Bronchial epithelial cell (primary cell): ENCODE measurements around the gene CCL8. TPM values are rescaled to one million over a fixed set of nuclear protein-coding genes. Genes with fewer than 3 reads are reported as not detected.
"Not testable (repeated sequence)": the region's sequence is repeated elsewhere in the genome, so short reads cannot be mapped to it uniquely, and the experiment has no call there.

Experiments
- DNase-seq: peaks from one replicate; pipeline ENCODE4 v3.0.0-alpha.2; 2010; ENCODE audit warnings: low read depth
- FAIRE-seq: peaks from 2 replicates; lab custom pipeline; 2011; peaks lifted over from hg19 to GRCh38; lab: Jason Lieb, UNC
- H3K27me3 ChIP-seq: 2 replicates; pipeline ENCODE4 v1.5.1; 2011; ENCODE audit warnings: low read length; ENCODE audit not compliant: control insufficient read depth, insufficient read depth
- H3K36me3 ChIP-seq: 2 replicates; pipeline ENCODE4 v1.5.1; 2011; ENCODE audit warnings: low read length; ENCODE audit not compliant: control insufficient read depth, insufficient read depth
- H3K4me3 ChIP-seq: 2 replicates; pipeline ENCODE4 v1.5.1; 2011; ENCODE audit warnings: mild to moderate bottlenecking, low read depth, low read length, control low read depth
- total RNA-seq: library from RNA; depleted of rRNA; stranded (reverse); fragments of >200 nt; gene quantifications from 2 replicates; pipeline ENCODE4 v1.2.1, GENCODE V29; 2014
- TF ChIP-seq, protein P1 (sequence below): IDR thresholded peaks from 2 replicates; pipeline ENCODE4 v1.5.1; 2011; ENCODE audit warnings: mild to moderate bottlenecking, moderate library complexity, low read length, control low read depth, inconsistent platforms; ENCODE audit not compliant: insufficient read depth, severe bottlenecking

CCL8 gene
- total RNA-seq, 1 donor from 2014 or later, result not detected

DNA sequence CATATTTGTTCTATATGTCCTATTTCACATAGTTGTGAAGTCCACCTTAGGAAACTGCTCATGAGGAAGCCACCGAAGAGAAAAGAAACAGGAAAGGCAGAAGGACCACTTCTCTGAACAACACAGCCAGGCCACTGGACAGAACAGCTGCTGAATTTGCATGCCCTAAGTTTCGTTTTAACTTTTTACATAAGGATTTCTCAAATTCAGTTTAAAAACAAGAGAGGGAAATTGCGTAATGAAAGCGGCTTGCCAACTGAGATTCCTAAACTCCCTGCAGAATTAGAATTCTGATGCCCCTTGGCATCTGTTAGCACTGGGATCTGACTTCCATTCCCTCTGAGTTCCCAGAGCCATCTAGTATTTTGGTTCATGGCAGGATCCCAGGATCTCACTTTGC is 5.0 kb upstream of the CCL8 start:
- Histone ChIP-seq H3K4me3 (no peak overlapping the region), H3K27me3 (no peaks in the 10 kb centered on the region), H3K36me3 (no peaks in the 10 kb centered on the region)
- DNase-seq (no peak), FAIRE-seq (no peak)
- TF ChIP-seq, protein P1, sequence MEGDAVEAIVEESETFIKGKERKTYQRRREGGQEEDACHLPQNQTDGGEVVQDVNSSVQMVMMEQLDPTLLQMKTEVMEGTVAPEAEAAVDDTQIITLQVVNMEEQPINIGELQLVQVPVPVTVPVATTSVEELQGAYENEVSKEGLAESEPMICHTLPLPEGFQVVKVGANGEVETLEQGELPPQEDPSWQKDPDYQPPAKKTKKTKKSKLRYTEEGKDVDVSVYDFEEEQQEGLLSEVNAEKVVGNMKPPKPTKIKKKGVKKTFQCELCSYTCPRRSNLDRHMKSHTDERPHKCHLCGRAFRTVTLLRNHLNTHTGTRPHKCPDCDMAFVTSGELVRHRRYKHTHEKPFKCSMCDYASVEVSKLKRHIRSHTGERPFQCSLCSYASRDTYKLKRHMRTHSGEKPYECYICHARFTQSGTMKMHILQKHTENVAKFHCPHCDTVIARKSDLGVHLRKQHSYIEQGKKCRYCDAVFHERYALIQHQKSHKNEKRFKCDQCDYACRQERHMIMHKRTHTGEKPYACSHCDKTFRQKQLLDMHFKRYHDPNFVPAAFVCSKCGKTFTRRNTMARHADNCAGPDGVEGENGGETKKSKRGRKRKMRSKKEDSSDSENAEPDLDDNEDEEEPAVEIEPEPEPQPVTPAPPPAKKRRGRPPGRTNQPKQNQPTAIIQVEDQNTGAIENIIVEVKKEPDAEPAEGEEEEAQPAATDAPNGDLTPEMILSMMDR, result no peak

DNA sequence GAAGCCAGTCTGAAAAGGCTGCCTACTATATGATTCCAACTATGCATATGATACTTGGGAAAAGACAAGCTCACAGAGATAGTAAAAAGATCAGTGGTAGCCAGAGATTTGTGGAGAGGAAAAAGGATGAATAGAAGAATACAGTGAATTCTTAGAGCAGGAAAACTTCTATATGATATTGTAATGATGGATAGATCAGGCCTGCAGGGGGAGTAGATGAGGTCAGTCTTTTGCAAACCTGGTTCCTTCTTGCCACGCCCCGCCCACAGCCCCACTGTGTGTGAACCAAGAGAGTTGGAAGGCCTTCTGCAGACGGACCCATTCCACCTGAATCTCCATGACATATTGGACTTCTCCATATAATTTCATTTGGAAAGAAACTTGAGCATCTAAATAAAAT is 761 bp upstream of the CCL8 start:
- H3K27me3 ChIP-seq, result no peaks in the 10 kb centered on the region
- no peak overlapping the region for H3K4me3 ChIP-seq
- no peaks in the 10 kb centered on the region for H3K36me3 ChIP-seq
- TF ChIP-seq, protein P1, result no peak
- FAIRE-seq (no peak), DNase-seq (no peak)

GRCh38 chr17:34321964-34322363 is 2.7 kb downstream of the CCL8 start:
- H3K4me3 ChIP-seq, result no peak overlapping the region
- H3K27me3 ChIP-seq, result no peaks in the 10 kb centered on the region
- TF ChIP-seq, protein P1, result no peak
- FAIRE-seq (peak; percentile 52), DNase-seq (no peak)
- no peaks in the 10 kb centered on the region for H3K36me3 ChIP-seq

GRCh38 chr17:34327580-34327979 is 8.3 kb downstream of the CCL8 start:
- H3K4me3 ChIP-seq, DNase-seq, H3K27me3 ChIP-seq, FAIRE-seq, H3K36me3 ChIP-seq: not testable (repeated sequence)

- no peak for DNase-seq
- no peaks in the 10 kb centered on the region for H3K36me3 ChIP-seq
- TF ChIP-seq, protein P1, result no peak
- H3K27me3 ChIP-seq, result no peaks in the 10 kb centered on the region
- FAIRE-seq, result no peak
- H3K4me3 ChIP-seq, result no peak overlapping the region
Measured at GRCh38 chr17:34337701-34338100, 18.5 kb downstream of the CCL8 start.

DNA sequence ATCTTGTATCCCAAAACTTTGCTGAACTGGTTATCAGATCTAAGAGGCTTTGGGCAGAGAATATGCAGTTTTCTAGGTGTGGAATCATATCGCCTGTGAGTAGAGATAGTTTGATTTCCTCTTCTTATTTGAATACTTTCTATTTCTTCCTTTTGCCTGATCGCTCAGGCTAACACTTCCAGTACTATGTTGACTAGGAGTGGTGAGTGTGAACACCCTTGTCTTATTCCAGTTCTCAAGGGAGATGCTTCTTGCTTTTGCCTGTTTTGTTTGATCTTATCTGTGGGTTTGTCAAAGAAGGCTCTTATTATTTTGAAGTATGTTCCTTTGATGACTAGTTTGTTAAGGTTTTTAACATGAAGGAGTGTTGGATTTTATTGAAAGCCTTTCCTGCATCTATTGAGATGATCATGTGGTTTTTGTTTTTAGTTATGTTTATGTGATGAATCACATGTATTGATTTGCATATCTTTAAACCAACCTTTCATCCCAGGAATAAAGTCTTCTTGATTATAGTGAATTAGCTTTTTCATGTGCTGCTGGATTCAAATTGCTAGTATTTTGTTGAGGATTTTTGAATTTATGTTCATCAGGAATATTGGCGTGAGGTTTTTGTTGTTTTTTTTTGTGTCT is 20.0 kb downstream of the CCL8 start:
- no peak for FAIRE-seq
- TF ChIP-seq, protein P1, result no peak
- H3K36me3 ChIP-seq, result no peaks in the 10 kb centered on the region
- no peaks in the 10 kb centered on the region for H3K27me3 ChIP-seq
- no peak for DNase-seq
- no peak overlapping the region for H3K4me3 ChIP-seq
